Activated T-cell treated with anti-CD3 and anti-CD28 coated beads for 48 hours (primary cell): Measurements from ENCODE around the gene DES.

Experiments used
- DNase-seq: peaks from one replicate; pipeline ENCODE4 v3.0.0-alpha.2; 2020; ENCODE audit warnings: low read depth

The DES gene

DNA sequence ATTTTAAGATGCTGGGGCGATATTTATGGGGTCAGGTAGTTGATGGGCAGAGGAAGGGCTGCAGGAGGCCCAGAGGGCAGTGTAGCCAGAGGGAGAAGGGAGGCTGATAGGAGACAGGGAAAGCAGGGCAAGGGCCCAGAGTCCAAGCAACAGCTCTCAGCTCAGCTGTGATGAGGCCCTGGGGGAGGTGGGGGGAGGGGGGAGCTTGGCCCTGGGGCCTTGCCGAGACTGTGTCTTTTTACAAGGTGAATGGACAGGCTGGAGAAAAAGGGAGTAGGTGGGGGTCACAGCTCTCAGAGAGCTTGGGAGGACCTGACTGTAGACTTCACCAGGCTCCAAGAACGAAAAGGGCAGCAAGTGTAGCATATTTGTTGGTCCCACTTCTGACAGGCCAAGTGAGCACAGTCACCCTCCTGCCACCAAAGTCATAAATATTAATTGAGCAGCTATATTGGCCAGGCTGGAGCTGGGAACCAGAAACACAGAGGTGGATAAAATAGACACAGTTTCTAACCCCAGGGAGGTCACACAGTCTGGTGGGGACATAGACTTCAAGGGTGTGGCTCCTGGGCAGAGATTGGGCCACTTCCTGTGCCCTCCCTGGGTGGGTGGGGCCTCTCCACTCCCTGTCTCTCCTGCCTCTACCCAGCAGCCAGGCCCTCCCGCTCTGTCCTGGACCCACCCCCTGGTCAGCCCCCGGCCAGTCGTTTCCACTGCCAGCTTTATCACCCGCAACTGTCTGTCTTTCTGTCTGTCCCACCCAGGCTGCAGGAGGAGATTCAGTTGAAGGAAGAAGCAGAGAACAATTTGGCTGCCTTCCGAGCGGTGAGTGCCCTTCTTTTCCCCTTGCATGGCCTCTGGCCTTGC lies 1.4 kb downstream of the DES start:
- DNase-seq = no peak

DNA sequence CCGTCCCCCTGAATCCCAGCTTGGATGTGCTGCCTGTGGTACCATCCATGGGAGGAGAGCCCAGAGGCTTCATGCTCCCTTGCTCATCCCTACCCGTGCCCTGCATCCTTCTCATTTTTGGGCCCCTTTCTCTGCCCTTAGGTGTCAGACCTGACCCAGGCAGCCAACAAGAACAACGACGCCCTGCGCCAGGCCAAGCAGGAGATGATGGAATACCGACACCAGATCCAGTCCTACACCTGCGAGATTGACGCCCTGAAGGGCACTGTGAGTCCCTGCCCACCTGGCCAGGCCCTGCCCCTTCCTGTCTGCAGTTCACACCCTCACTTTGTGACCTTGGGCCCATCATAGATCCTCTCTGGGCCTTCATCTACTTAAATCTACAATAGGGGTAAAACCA lies 2.5 kb downstream of the DES start:
- no peak for DNase-seq

DNA sequence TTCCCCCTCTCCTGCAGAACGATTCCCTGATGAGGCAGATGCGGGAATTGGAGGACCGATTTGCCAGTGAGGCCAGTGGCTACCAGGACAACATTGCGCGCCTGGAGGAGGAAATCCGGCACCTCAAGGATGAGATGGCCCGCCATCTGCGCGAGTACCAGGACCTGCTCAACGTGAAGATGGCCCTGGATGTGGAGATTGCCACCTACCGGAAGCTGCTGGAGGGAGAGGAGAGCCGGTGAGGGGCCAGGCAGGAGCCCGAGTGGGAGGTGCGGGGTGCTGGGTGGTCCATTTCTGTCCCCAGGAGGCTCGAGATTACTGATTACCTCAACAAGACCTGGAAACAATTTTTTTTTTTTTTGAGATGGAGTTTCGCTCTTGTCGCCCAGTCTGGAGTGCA lies 3.1 kb downstream of the DES start:
- no peak for DNase-seq

DNA sequence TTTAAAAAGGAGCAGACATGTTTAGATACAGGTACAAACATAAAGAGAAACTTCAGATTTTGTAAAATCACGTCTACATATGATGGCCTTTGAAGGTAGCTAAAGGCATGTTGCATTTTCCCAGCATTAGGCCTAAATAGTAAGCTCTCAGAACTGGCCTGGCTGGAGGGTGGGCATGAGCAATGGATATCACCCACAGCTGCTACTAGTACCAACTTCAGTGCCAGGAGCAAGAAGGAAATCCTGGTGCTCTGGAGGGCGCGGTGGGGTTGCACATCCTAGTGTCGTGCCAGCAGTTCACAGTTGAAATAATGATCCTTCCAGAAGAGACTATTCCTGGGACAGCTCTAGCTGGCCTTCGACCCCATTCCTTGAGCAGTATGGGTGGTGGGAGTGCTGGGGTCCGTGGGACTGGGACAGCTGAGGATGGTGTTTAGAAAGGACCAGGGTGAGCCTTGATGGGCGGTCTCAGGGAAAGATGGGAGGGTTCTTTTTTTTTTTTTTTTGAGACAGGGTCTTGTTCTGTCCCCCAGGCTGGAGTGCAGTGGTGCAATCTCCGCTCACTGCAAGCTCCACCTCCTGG lies 4.9 kb downstream of the DES start:
- no peak for DNase-seq

DNA sequence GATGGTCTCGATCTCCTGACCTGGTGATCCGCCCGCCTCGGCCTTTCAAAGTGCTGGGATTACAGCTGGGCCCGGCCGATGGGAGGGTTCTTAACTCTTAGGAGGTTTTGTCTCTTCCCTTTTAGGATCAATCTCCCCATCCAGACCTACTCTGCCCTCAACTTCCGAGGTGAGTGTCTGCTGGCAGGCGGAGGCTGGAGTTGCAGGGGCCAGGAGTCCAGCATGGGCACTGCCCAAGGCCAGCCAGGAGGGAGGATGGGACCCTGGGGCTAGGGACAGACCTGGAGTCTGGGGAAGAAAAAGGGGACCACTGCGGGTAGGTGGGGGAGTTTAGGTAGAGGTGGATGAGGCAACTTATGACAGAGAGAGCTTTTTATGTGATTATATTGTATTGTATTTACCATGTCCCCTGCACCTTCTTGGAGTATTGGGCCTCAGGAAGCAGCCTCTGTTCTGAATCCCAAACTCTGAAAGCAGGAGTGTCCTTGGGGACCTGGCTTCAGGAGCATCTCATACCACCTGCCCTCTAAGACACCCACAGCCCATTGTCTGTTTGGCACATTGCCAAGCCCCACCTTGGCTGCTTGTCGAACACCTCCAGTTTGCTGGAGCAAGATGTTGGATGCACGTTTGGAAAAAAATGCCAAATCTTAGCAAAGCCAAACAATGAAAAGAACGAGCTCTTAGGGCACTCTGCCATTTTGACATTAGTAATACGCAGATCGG lies 5.6 kb downstream of the DES start:
- no peak for DNase-seq

DNA sequence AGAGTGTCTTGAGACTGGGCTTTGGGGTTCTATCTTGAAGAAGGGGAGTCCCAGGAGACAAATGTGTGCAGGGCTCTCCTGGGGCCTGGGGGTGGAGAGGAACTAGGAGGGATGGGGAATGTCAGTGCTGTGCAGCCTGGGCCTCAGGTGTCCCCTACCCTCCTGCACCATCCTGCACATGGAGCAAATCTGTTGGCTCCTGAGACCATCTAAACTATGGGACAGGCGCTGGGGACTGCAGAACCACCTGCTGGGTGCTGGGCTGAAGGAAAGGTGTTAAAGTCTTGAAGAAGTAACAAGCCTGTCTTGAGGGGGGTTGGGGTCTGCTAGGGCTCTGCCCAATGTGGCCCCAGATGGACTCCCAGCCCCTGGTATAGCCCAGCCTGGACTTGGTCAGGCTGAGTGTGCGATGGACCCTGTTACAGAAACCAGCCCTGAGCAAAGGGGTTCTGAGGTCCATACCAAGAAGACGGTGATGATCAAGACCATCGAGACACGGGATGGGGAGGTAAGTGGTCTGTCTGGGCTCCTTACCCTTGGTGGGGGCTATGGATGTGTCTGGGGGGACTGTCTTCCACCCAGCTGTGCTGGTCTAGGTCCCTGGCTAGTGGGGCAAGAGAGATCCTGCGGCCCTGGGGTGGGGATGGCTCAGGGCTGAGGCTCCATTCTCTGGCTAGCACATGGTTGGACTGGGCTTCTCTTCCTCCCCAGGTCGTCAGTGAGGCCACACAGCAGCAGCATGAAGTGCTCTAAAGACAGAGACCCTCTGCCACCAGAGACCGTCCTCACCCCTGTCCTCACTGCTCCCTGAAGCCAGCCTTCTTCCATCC lies 7.3 kb downstream of the DES start:
- DNase-seq = no peak

DNA sequence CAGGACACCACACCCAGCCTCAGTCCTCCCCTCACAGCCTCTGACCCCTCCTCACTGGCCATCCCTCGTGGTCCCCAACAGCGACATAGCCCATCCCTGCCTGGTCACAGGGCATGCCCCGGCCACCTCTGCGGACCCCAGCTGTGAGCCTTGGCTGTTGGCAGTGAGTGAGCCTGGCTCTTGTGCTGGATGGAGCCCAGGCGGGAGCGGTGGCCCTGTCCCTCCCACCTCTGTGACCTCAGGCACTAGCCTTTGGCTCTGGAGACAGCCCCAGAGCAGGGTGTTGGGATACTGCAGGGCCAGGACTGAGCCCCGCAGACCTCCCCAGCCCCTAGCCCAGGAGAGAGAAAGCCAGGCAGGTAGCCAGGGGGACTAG lies 7.9 kb downstream of the DES start:
- no peak for DNase-seq

DNA sequence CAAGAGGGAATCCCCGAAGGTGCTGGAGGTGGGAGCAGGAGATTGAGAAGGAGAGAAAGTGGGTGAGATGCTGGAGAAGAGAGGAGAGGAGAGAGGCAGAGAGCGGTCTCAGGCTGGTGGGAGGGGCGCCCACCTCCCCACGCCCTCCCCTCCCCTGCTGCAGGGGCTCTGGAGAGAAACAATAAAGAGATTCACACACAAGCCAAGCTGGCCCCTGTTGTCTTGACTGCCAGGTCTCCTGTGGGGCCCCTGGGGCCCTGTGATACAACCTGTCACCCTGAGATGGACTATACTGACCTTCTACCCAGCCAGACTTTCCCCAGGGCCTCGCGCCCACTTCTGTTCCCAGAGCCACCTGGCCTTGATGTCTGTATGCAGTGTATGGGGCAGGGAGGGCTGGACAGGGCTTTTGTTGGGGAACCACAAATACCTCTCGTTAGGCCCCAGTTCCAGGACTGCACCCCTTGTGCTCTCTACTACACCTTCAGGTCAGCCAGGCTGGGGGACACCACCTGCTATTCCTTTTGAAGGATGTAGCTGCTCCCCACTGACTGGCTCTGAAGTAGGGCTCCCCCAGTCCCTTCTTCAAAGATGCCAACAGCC lies 8.5 kb downstream of the DES start:
- no peak for DNase-seq

DNA sequence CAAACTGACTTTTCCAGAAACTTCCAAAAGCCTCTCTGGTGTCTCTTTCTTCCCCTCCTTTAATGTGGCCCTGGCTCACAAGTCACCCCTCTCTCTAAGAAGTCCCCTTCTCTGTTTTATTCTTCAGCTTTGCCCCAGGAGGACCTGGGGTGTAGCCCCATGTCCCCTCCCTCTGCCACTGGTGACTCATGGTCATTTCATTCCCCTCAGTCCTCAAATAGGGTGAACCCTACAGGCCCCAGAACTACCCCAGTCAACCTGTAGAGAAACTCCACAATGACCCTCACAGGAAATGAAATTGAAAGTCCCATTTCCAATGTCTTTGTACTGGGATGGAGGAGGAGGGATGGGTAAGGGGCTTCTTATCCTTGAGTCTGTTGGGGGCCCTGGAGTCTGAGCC lies 10.3 kb downstream of the DES start:
- DNase-seq = no peak

DNA sequence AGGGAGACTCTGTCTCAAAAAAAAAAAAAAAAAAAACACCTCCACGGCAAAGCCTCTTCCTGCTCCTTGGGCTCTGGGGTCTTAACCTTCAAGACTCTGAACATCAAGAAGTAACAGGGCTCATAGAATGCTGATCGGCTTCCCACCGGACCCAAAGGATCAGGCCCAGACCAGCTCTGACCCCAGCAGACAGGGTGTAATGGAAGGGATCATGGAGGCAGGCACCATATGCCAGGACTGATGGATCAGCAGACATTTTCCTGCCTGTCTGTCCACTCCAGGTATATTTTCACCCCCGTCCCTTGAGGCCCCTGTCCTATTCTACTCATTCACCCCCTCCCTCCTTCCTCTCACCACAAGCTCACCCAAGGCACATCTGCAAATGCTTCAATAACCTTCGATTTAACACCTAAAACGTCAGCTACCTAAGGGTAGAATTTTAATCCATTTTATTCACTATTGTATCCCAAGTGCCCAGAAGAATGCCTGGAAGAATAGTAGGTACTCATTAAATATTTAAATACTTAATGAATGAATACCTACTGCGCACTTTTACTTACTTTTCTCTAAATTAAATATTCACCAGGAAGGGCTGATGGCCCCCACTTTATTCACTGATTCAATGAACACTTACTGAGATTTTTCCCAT lies 11.9 kb downstream of the DES start:
- no peak for DNase-seq

DNA sequence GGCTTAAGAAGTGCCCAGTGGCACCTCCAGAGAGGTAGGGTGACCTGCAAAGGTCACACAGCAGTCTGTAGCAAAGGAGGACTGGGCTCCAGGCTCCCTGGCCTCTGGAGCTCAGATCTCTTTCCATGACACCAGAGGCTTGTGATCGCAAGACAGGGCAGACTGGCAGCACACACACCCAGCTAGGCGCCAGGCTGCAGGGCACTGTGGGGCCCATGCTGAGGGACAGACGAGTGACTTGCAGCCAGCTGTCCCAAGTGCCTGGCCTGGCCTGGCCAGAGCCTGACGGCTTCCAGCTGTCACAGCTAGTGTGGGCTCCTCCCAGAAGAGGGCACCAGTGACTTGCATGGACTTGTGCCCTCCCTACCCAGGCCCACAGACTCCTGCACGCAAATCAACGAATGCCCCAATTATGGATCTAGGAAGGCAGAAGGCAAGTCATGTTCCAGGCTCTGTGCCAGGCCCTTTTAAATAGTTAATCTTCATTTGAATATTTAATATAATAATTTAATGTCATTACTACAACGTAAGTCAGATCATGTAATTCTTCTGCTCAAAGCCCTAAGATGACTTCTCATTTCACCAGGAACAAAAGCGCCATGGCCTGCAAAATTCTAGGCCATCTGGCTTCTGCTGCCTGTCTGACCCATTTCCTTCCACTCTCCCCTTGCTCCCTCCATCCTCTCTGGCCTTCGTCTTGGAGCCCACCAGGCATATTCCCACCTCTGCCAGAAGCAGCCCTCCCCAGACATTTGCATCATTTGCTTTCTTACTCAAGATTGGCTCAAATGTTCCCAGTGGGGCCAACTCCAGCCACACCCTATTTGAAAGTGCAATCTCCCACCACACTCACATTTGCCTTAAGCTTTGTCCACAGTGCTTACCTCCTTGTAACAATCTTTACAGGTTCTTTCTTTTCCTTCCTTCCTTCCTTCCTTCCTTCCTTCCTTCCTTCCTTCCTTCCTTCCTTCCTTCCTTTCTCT lies 12.7 kb downstream of the DES start:
- no peak for DNase-seq

DNA sequence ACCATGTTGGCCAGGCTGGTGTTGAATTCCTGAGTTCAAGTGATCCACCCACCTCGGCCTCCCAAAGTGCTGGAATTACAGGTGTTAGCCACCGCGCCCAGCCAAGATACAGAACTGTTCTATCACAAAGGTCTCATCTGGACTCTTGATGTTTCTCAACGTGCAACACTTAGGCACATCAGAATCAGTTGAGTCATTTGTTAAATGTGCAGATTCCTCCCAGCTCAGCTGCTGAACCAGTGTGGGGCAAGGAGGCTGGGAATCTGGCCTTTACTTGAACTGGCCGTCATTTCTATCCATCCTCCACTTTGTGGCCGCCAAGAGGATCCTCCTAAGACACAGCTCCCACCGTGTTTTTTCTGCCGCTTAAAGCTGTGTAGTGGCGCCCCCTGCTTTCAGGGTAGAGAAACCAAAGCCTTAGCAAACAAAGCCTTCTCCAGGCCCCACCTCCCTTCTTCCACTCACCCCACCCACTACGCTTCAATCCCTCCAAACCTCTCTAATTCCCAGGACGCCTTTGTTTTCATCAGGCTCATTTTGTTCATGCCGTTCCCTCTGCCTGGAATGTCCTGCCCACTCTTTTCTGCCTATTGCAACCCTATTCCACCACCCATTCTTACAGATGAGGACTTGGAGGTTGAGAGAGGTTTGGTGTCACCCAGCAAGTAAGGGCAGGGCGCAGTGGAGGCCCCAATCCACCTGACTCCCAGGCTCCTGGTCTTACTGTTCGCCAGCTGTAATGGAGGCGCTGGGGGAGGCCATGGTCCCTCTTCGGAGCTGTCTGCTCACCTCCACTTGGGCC lies 15.7 kb downstream of the DES start:
- DNase-seq = peak; percentile 40

DNA sequence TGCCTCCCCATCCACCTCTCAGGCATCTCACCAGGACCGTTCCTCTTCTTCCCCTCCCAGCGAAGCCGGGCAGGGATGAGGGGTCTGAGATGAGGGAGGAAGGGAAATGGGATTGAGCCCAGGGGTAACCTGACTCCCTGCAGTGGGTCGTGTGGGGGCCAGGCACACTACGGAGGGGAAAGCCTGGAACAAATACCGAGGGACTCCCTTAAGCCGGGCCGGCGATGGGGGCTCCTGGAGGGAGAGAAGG lies 16.2 kb downstream of the DES start:
- DNase-seq = no peak

DNA sequence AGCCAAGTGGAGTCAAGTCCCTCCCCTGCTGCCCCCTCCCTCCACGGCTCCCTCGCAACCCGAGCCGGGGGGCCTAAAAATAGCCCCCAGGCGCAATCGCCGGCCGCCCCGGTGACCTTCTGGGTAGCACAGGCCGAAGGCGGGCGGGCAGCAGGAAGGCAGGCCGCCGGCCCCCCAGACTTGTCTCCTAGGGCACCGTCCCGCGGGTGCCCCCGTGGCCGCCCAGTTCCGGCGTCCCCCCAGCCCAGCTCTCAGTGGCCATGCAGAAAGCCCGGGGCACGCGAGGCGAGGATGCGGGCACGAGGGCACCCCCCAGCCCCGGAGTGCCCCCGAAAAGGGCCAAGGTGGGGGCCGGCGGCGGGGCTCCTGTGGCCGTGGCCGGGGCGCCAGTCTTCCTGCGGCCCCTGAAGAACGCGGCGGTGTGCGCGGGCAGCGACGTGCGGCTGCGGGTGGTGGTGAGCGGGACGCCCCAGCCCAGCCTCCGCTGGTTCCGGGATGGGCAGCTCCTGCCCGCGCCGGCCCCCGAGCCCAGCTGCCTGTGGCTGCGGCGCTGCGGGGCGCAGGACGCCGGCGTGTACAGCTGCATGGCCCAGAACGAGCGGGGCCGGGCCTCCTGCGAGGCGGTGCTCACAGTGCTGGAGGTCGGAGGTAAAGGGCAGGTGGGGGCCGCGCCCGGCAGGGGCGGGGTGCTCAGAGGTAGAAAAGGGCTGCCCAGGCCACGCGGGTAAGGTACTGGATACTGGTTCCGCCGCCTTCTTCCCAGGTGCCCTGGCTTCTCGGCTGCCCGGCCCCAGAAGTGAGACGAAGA lies 16.7 kb downstream of the DES start, which contains the start of gene SPEG:
TSS of gene SPEG (plus strand) at position 126 of the 808 bp plus-strand sequence. CDS start at position 261, 135 bp downstream.
- no peak for DNase-seq

DNA sequence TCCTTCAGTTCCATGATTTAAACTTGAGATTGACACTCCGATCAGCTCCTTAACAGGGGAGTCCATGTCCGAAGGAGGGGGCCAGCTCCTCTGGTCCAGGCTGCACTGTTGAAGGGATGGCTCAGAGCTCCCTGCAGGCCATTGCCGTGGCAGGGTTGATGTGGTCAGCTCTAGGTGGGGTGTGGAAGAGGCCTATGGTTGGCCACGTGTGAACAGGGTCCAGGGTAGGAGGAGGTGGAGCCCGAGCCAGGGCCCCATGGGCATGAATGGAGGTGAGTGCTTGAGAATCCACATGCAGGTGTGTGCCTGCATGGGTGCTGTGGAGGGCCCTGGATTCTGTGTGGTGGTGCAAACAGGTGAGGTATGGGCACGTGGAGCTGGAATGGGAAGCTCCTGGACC lies 17.5 kb downstream of the DES start:
- no peak for DNase-seq

DNA sequence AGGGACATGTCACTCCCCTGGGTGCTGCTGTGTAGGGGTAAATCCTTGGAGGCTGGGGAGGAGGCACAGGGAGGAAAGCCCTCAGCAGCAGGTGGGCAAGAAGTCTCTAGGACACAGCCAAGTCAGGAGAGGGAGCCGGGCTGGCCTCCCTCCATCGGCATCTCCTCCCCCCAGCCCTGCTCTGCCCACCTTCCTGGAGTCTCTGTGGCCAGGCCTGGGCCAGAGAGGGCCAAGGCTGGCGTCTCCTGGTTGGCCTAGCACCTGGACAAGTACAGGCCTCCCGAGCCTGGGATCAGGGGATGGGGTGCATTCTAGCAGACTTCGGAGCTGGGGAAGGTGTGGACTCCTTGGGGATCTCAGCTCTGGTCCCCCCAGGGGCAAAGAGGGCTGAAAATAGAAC lies 18.3 kb downstream of the DES start:
- no peak for DNase-seq

DNA sequence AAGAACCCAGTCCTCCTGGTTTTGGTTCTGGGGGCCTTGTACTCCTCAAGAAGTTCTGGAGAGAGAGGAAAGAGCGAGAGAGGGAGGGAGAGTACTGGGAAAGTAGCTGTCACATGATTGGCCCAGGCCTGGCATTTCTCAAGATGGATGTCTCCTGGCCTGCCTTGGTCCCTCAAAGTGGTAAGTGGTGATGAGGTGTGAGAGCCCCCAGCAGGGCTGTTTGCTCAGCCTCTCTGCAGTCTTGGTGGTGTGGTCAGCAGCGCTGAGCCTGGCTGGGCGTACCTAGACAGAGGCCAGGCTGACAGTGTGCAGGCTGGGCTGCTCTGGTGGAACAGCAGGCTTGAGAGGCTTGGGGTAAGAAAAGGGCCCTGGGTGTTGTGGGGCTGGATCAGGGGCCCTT lies 19.0 kb downstream of the DES start:
- no peak for DNase-seq

DNA sequence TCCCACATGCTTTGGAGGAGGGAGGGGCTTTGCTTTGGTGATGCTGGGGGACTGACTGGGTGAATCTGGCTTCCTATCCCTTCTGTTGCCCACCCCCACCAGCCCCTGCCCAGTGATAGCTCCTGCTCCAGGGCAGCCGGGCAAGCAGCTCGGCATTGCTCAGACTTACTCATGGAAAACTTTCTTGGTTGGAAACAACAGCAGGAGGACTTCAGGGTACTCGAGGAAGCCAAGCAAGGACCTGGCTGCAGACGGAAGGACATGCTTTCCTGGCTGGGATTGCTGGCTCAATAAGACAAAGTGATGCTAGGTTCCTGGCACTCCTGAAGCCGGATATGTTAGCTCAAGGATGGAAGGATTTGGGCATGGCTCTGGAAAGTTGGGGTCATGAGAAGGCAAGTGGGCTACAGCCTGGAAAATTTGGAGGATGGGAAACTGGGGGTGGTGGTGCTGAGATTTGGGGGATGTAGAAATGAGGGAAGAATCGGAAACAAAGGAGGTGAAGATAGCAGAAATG lies 19.6 kb downstream of the DES start:
- no peak for DNase-seq
